PC-3 (cell line): ENCODE results near the gene C22orf15. TPM values are rescaled to one million over a fixed set of nuclear protein-coding genes. Genes with fewer than 3 reads are reported as not detected.

Experiments used
- ATAC-seq: fragments of 200-7000 bp; cut with Tn5 transposase; 2 replicates; pipeline ENCODE4 v1.9.1; 2020; ENCODE audit warnings: mild to moderate bottlenecking, moderate library complexity
- BruUV-seq: library from RNA; stranded (reverse); fragments of 400-500 nt; replicated peaks from 2 replicates; lab custom pipeline; 2021; lab: Mats Ljungman, UMichigan
- CTCF ChIA-PET: fragments of 300-600 bp; sonication (Branson Sonifier 250); formaldehyde crosslinking; loops from one replicate; lab custom pipeline; 2022; ENCODE audit warnings: antibody characterized with exemption; lab: Charles Lee
- POLR2A ChIA-PET: fragments of 300-600 bp; sonication (Branson Sonifier 250); formaldehyde crosslinking; loops from one replicate; lab custom pipeline; 2022; ENCODE audit warnings: antibody characterized with exemption; ENCODE audit not compliant: unreplicated experiment; lab: Charles Lee
- DNase-seq: peaks from one replicate; pipeline ENCODE4 v3.0.0-alpha.2; 2015
- H2AFZ ChIP-seq: fragments of 300-600 bp; sonication (generic); 2 replicates; pipeline ENCODE4 v1.6.0; 2016; ENCODE audit warnings: antibody characterized with exemption, low read length
- H3F3A ChIP-seq: fragments of 300-600 bp; sonication (generic); one replicate; pipeline ENCODE4 v1.6.0; 2017; ENCODE audit warnings: antibody characterized with exemption, low read length, control low read depth, mild to moderate bottlenecking; ENCODE audit not compliant: unreplicated experiment
- H3K27ac ChIP-seq: fragments of 300-600 bp; sonication (generic); 2 replicates; pipeline ENCODE4 v1.5.1; 2016; ENCODE audit warnings: mild to moderate bottlenecking, low read length
- H3K27me3 ChIP-seq: fragments of 300-600 bp; sonication (generic); 2 replicates; pipeline ENCODE4 v1.6.1; 2016; ENCODE audit warnings: low read length, mixed read lengths
- H3K36me3 ChIP-seq: fragments of 300-600 bp; sonication (generic); 2 replicates; pipeline ENCODE4 v1.6.1; 2016; ENCODE audit warnings: low read depth, mixed run types, low read length, mixed read lengths
- H3K4me1 ChIP-seq: fragments of 300-600 bp; sonication (generic); 2 replicates; pipeline ENCODE4 v1.5.1; 2016; ENCODE audit warnings: low read length; ENCODE audit not compliant: insufficient read depth
- H3K4me2 ChIP-seq: fragments of 300-600 bp; sonication (generic); 2 replicates; pipeline ENCODE4 v1.6.0; 2016; ENCODE audit warnings: low read length
- H3K4me3 ChIP-seq: fragments of 300-600 bp; sonication (generic); 2 replicates; pipeline ENCODE4 v1.5.1; 2016; ENCODE audit warnings: mild to moderate bottlenecking, low read length, mixed read lengths
- H3K79me2 ChIP-seq: fragments of 300-600 bp; sonication (generic); 2 replicates; pipeline ENCODE4 v1.6.1; 2017; ENCODE audit warnings: low read length, mixed read lengths
- H3K9ac ChIP-seq: fragments of 300-600 bp; sonication (generic); 2 replicates; pipeline ENCODE4 v1.6.0; 2016; ENCODE audit warnings: mild to moderate bottlenecking, low read length
- H3K9me2 ChIP-seq: fragments of 300-600 bp; sonication (generic); replicated peaks from 2 replicates; pipeline ENCODE4 v1.6.1; 2016; ENCODE audit warnings: mixed run types, low read length, mixed read lengths
- H3K9me3 ChIP-seq: fragments of 300-600 bp; sonication (generic); 2 replicates; pipeline ENCODE4 v1.6.1; 2016; ENCODE audit warnings: low read length, mixed read lengths
- H4K20me1 ChIP-seq: fragments of 300-600 bp; sonication (generic); 2 replicates; pipeline ENCODE4 v1.6.1; 2016; ENCODE audit warnings: low read length, mixed read lengths
- EZH2 ChIP-seq: fragments of 300-600 bp; sonication (generic); IDR thresholded peaks from one replicate; pipeline ENCODE4 v1.6.1; 2017; ENCODE audit warnings: antibody characterized with exemption, mild to moderate bottlenecking, low read length; ENCODE audit not compliant: unreplicated experiment
- EZH2phosphoT487 ChIP-seq: fragments of 300-600 bp; sonication (generic); IDR thresholded peaks from 2 replicates; pipeline ENCODE4 v1.6.1; 2018; ENCODE audit warnings: mild to moderate bottlenecking, antibody characterized with exemption, low read length, borderline replicate concordance
- intact Hi-C: fragments of 100-400 bp; cut with micrococcal nuclease; formaldehyde crosslinking; loops from 2 replicates; pipeline ENCODE4 v1.9.0; 2023
- total RNA-seq: library from RNA; depleted of rRNA; stranded (reverse); fragments of >200 nt; gene quantifications from 2 replicates; pipeline ENCODE4 v1.2.3, GENCODE V29; 2014
- TF ChIP-seq, protein P1 (sequence below): fragments of 300-600 bp; sonication (generic); conservative IDR thresholded peaks from 2 replicates; pipeline ENCODE4 v1.5.1; 2017; ENCODE audit warnings: antibody characterized with exemption, low read depth, mild to moderate bottlenecking, low read length

Gene C22orf15
- total RNA-seq, 1 experiment from 2014 or later = not detected

DNA sequence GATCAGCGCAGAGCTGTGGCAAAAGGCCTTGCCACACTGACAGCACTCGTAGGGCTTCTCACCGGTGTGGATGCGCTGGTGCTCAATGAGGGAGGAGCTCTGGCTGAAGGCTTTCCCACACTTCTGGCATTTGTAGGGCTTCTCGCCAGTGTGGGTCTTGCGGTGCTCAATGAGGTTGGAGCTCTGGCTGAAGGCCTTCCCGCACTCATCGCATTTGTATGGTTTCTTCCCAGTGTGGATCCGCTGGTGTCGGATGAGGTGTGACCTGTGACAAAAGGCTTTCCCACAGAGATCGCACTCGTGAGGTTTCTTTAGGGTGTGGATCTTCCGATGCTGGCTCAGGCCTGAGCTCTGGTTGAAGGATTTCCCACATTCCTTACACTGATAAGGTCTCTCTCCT, 18.8 kb upstream of the C22orf15 start:
- intact Hi-C loops = no loop called here
- TF ChIP-seq EZH2phosphoT487 = no peak
- TF ChIP-seq EZH2 = no peak
- TF ChIP-seq, protein P1, sequence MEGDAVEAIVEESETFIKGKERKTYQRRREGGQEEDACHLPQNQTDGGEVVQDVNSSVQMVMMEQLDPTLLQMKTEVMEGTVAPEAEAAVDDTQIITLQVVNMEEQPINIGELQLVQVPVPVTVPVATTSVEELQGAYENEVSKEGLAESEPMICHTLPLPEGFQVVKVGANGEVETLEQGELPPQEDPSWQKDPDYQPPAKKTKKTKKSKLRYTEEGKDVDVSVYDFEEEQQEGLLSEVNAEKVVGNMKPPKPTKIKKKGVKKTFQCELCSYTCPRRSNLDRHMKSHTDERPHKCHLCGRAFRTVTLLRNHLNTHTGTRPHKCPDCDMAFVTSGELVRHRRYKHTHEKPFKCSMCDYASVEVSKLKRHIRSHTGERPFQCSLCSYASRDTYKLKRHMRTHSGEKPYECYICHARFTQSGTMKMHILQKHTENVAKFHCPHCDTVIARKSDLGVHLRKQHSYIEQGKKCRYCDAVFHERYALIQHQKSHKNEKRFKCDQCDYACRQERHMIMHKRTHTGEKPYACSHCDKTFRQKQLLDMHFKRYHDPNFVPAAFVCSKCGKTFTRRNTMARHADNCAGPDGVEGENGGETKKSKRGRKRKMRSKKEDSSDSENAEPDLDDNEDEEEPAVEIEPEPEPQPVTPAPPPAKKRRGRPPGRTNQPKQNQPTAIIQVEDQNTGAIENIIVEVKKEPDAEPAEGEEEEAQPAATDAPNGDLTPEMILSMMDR = no peak
- Histone ChIP-seq H3K27me3 (no peaks in the 10 kb centered on the region), H3K4me1 (no peaks in the 10 kb centered on the region), H3K79me2 (no peaks in the 10 kb centered on the region), H3K4me3 (no peak overlapping the region), H3K4me2 (no peak overlapping the region), H4K20me1 (no peaks in the 10 kb centered on the region), H3K27ac (no peak overlapping the region), H3K9me3 (no peaks in the 10 kb centered on the region), H2AFZ (no peak overlapping the region), H3K9me2 (no peaks in the 10 kb centered on the region), H3K36me3 (peaks cover 4% of the 10 kb centered on the region; the same call in 1 of the 2 replicates), H3F3A (no peaks in the 10 kb centered on the region), H3K9ac (no peak overlapping the region)
- no peak for ATAC-seq
- no peak for DNase-seq
- POLR2A ChIA-PET = no interaction called here
- CTCF ChIA-PET = no interaction called here
- BruUV-seq = no TSS peak

DNA sequence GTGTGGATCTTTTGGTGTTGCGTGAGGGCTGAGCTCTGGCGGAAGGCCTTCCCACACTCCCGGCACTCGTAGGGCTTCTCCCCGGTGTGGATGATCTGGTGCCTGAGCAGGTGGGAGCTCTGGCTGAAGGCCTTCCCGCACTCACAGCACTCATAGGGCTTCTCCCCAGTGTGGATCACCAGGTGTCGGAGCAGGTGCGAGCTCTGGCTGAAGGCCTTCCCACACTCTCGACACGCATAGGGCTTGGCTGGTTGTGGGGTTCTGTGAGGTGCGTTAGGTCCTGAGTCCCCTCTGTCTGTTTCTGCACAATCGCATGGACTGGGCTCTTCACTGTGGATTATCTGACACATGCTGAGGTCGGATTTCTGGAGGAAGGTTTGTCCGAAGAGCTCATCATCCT, 18.3 kb upstream of the C22orf15 start:
- no TSS peak for BruUV-seq
- no peak overlapping the region for H3K4me3 ChIP-seq
- no peaks in the 10 kb centered on the region for H3K9me3 ChIP-seq
- peaks cover 4% of the 10 kb centered on the region; the same call in 1 of the 2 replicates for H3K36me3 ChIP-seq
- H3K27ac ChIP-seq = no peak overlapping the region
- no peak overlapping the region for H3K9ac ChIP-seq
- ChIA-PET CTCF (no interaction called here), POLR2A (no interaction called here)
- no peaks in the 10 kb centered on the region for H3K79me2 ChIP-seq
- no peak overlapping the region for H3K4me2 ChIP-seq
- TF ChIP-seq EZH2phosphoT487 (no peak), EZH2 (no peak)
- TF ChIP-seq, protein P1 = no peak
- intact Hi-C loops = no loop called here
- H3K9me2 ChIP-seq = no peaks in the 10 kb centered on the region
- ATAC-seq (no peak), DNase-seq (no peak)
- no peaks in the 10 kb centered on the region for H3F3A ChIP-seq
- H4K20me1 ChIP-seq = no peaks in the 10 kb centered on the region
- H3K4me1 ChIP-seq = no peaks in the 10 kb centered on the region
- no peaks in the 10 kb centered on the region for H3K27me3 ChIP-seq
- H2AFZ ChIP-seq = no peak overlapping the region

DNA sequence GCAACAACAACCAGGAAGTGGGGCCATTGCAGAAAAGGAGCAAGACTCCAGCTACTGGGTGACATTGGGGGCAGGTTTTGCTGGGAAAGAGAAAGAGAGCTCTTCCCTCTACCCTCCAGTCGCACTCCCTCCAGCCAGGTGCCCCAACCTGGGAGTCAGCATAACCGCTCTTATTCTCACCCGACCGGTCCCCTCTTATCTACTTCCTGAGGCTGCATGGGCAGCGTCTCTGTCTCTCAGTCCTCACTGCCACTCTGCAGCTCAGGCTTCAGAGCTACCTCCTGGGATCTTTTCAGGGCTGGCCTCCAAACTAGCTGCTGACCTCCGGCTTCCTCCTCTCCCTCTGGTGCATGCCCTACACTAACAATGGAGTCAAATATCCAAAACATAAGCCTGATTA, 17.0 kb upstream of the C22orf15 start:
- no peaks in the 10 kb centered on the region for H3K9me3 ChIP-seq
- H4K20me1 ChIP-seq = no peaks in the 10 kb centered on the region
- intact Hi-C loops = no loop called here
- H3K4me1 ChIP-seq = 0 out of 2 replicates have a peak, but pooled peaks cover 3% of the 10 kb centered on the region
- no peak overlapping the region for H3K27ac ChIP-seq
- no TSS peak for BruUV-seq
- no peak overlapping the region for H3K4me2 ChIP-seq
- 0 out of 2 replicates have a peak, but pooled peaks cover 4% of the 10 kb centered on the region for H3K79me2 ChIP-seq
- ATAC-seq = no peak
- no peak for DNase-seq
- ChIA-PET POLR2A (no interaction called here), CTCF (no interaction called here)
- no peak overlapping the region for H3K4me3 ChIP-seq
- H3K27me3 ChIP-seq = no peaks in the 10 kb centered on the region
- peaks cover 4% of the 10 kb centered on the region; the same call in 1 of the 2 replicates for H3K36me3 ChIP-seq
- no peak for TF ChIP-seq EZH2phosphoT487
- no peaks in the 10 kb centered on the region for H3F3A ChIP-seq
- H3K9me2 ChIP-seq = no peaks in the 10 kb centered on the region
- no peak overlapping the region for H2AFZ ChIP-seq
- no peak overlapping the region for H3K9ac ChIP-seq
